ENCODE data around the gene INF2. TPM values are rescaled to one million over a fixed set of nuclear protein-coding genes. Genes with fewer than 3 reads are reported as not detected.
A peak's percentile ranks its signal among the peaks of the same experiment; 100 is the strongest.

INF2 gene
- total RNA-seq, 2 donors from 2014 or later, result 21.9 to 43.5 TPM

GRCh38 chr14:104685216-104685997, 4.0 kb upstream of the INF2 start:
- Histone ChIP-seq H3K27ac (no peak overlapping the region), H3K4me3 (no peak overlapping the region), H3K27me3 (no peaks in the 10 kb centered on the region), H3K9me3 (no peaks in the 10 kb centered on the region), H3K36me3 (no peaks in the 10 kb centered on the region), H3K4me1 (peaks cover 0 to 59% of the 10 kb centered on the region in 2 donors)
- DNase-seq (ENCODE audit: low spot score), result no peak
- TF ChIP-seq, protein P1, sequence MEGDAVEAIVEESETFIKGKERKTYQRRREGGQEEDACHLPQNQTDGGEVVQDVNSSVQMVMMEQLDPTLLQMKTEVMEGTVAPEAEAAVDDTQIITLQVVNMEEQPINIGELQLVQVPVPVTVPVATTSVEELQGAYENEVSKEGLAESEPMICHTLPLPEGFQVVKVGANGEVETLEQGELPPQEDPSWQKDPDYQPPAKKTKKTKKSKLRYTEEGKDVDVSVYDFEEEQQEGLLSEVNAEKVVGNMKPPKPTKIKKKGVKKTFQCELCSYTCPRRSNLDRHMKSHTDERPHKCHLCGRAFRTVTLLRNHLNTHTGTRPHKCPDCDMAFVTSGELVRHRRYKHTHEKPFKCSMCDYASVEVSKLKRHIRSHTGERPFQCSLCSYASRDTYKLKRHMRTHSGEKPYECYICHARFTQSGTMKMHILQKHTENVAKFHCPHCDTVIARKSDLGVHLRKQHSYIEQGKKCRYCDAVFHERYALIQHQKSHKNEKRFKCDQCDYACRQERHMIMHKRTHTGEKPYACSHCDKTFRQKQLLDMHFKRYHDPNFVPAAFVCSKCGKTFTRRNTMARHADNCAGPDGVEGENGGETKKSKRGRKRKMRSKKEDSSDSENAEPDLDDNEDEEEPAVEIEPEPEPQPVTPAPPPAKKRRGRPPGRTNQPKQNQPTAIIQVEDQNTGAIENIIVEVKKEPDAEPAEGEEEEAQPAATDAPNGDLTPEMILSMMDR (IDR thresholded peaks at IDR 0.05), result no peak

DNA sequence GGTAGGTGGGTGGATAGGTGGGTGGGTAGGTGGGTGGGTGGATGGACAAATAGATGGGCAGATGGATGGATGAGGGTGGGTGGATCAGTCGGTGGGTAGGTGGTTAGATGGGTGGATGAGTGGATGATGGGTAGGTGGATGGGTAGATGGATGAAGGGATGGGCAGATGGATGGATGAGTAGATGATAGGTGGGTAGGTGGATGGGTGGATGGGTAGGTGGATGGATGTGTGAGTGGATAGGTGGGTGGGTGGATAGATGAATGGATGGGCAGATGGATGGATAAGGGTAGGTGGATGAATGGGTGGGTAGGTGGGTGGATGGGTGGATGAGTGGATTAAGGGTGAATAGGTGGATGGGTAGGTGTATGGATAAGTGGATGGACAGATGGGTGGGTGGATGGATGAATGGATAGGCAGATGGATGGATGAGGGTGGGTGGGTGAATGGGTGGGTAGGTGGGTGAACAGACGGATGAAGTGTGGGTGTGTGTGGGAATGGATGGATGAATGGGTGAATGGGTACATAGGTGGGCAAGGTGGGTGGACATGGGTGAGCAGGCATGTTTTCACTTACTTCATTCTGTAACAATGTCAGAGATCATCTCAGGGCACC, 3.3 kb upstream of the INF2 start:
- TF ChIP-seq, protein P1 (IDR thresholded peaks at IDR 0.05), result no peak
- peaks cover 0 to 59% of the 10 kb centered on the region in 2 donors for H3K4me1 ChIP-seq
- H3K4me3 ChIP-seq, result no peak overlapping the region
- no peaks in the 10 kb centered on the region for H3K36me3 ChIP-seq
- no peak for DNase-seq (ENCODE audit: low spot score)
- no peaks in the 10 kb centered on the region for H3K9me3 ChIP-seq
- no peaks in the 10 kb centered on the region for H3K27me3 ChIP-seq
- no peak overlapping the region for H3K27ac ChIP-seq

- Histone ChIP-seq H3K9me3 (no peaks in the 10 kb centered on the region), H3K4me3 (no peak overlapping the region), H3K4me1 (peaks cover 0 to 59% of the 10 kb centered on the region in 2 donors), H3K27me3 (no peaks in the 10 kb centered on the region), H3K36me3 (no peaks in the 10 kb centered on the region), H3K27ac (peak overlapping the region in 1 of 2 donors; percentile 84)
- TF ChIP-seq, protein P1 (IDR thresholded peaks at IDR 0.05), result no peak
- DNase-seq (ENCODE audit: low spot score), result no peak
Measured at GRCh38 chr14:104686624-104687517, 2.5 kb upstream of the INF2 start.

DNA sequence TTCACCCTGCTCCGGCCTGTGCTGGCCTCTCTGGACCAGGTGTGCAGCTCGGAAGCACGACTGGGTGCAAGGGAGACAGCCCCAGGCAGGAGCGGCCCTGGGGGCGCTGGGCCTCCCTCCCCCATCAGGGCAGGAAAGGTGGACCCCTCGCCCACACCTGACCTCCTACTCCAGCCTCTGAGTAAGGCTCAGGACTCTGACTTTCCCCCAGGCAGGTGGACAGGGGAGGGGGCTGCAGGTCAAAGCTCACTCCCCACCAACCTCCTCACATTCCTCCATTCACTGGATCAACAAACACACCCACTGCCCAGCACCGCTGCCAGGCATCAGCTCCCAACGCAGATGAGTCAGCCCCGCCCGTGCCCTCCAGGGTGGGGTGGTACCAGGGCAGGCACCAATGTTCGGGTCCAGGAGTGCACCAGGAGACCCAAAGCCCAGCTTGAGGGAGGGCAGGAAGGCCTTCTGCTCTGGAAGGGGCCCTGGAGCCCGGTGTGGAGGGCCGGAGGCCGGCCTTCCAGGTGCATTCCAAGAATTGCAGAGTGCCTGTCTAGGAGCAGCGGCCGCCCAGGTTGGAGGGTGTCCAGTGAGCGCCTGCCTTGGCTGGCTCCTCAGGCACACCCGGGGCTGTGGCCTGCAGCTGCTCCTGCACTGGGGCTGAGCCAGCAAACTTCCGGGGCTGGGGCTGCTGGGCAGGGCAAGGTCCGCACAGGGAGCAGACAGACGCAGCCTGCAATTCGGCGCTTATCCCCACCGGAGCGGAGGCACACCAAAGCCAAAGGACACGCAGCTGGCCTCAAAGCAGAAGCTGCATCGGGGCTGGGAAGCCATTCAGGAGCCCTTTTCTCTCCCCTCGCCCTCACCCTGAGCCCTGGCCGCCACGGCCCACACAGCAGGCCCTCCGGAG, 1.6 kb upstream of the INF2 start:
- Histone ChIP-seq H3K9me3 (no peaks in the 10 kb centered on the region), H3K36me3 (no peaks in the 10 kb centered on the region), H3K4me1 (peaks cover 0 to 59% of the 10 kb centered on the region in 2 donors), H3K4me3 (peak overlapping the region in 1 of 2 donors; percentile 86), H3K27me3 (no peaks in the 10 kb centered on the region), H3K27ac (peak overlapping the region; percentile 84 to 91)
- peak; percentile 80 for DNase-seq (ENCODE audit: low spot score)
- TF ChIP-seq, protein P1 (IDR thresholded peaks at IDR 0.05), result no peak
